Lower leg skin (tissue), 3 donors: Measurements from ENCODE around the gene FRS3.

Experiments
- CTCF ChIP-seq, 3 donors: fragments of 450-650 bp; IDR thresholded peaks; one replicate each; pipeline ENCODE4 v1.5.1; 2016; ENCODE audit warnings: antibody characterized with exemption in 3 of 3, mild to moderate bottlenecking in 3 of 3, moderate library complexity in 2 of 3
- POLR2A ChIP-seq, 2 donors: fragments of 450-650 bp; IDR thresholded peaks; one replicate each; pipeline ENCODE4 v1.6.1; 2016 to 2017; ENCODE audit warnings: antibody characterized with exemption in 2 of 2, mild to moderate bottlenecking in 1 of 2, moderate library complexity in 1 of 2

DNA sequence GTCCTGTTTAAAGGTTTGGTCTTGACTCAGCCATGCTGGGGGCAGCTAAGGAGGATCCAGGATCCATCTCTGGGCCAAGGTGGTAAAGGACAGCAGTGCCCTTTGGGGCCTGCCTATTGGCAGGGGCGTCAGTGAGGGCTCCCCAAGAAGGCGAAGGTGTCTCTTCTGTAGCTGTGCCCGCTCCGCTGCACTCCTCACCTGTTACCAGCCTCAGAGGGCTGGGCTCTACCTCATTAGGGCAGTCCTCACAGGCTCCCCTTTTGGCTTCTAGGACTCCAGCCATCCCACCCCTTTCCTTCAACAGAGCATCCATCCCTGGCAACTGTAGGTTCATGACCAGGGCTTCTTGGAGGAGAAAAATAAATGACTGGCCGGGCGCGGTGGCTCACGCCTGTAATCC lies 10.3 kb downstream of the FRS3 start:
- TF ChIP-seq CTCF (IDR thresholded peaks at IDR 0.05) (no peak), POLR2A (IDR thresholded peaks at IDR 0.05) (no peak)
